HG02623 (cell line): ENCODE data around the gene BBS9.
"Not testable (repeated sequence)": the region's sequence is repeated elsewhere in the genome, so short reads cannot be mapped to it uniquely, and the experiment has no call there.

Experiments
- ATAC-seq: cut with Tn5 transposase; IDR thresholded peaks from one replicate; pipeline ENCODE4 v1.9.1; 2021; ENCODE audit warnings: moderate library complexity; ENCODE audit not compliant: unreplicated experiment

Gene BBS9

DNA sequence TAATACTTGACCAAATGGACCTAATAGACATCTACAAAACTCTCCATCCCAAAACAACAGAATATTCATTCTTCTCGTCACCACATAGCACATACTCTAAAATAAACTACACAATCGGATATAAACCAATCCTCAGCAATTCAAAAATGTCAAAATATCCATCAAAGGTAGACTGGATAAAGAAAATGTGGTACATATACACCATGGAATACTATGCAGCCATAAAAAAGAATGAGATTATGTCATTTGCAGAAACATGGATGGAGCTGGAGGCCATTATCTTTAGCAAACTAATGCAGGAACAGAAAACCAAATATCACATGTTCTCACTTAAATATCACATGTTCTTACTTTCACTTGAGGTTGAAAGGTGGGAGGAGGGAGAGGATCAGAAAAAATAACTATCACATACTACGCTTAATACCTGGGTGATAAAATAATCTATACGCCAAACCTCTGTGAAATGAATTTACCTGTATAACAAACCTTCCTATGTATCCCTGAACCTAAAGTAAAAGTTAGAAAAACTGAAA lies 142.5 kb downstream of the BBS9 start:
- ATAC-seq, result not testable (repeated sequence)

DNA sequence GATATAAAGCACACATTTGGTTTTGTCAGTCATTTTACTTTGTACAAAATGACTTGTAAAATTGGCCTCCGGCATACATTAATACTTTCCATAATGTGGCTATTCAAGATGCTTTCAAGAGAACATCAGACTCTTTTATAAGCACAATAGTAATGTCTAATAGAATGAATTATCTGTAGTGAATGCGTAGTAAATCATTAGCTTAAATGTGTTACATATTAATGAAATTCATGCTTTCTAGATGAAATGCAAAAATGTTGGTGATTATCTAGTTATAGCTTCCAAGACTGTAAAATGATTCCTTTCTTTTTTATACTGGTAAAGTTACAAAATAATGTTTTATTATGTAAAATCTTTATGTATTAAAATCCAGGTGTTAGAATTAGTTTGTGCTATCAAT lies 144.0 kb downstream of the BBS9 start:
- no peak for ATAC-seq

DNA sequence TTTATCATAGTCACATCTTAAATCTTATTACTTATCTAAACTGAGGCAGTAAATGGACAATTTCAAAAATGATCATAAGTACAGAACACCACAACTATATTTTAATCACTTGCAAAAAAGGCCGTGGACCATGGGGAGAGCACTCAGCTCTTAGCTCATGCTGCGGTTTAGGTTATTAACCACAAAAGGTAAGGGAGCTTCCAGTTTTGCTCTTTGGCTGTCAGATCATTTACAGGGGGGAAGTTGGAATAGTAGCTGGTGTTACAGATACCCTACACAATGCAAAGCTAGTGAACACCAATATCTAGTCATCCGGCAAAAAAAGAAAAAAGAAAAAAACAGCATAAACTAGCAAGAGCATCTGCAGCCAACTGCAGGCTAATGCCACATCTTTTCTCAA lies 147.0 kb downstream of the BBS9 start:
- no peak for ATAC-seq

DNA sequence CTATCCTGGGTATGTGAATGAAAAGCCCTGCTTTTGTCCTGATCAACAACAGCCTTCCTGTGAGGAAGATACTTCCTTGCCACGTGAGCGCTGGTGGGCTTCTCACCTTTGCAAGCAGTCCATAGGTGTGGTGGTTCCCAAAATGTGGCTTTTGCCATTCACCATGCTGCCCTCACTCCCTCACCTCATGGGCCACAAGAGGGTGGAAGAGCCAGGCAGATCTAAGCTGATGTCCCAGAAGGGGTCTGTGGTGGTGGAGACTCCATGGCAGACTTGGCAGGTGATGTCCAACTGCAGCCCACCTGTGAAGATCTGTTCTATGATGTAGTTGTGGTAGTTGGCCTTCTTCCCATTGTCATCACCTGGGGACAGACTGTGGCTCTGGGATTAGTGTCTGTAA lies 147.4 kb downstream of the BBS9 start:
- ATAC-seq, result no peak

DNA sequence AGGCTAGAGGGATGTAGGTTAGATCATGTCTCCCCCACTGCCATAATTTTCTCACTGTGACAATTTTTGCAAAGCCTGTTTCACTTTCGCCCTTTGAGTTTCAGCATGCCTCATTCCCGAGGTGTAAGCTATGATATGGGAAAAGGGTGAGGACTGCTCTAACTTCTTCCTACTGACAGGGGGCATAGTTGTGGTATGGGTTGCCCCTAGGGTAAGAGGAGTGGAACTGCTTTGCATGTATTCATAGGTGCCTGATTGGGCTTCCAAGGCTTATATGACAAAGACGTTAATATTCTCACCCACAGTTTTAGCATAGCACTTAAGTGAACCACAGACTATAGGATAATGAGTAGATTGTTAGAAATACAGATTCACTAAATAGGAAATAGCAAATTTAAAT lies 148.7 kb downstream of the BBS9 start:
- no peak for ATAC-seq

DNA sequence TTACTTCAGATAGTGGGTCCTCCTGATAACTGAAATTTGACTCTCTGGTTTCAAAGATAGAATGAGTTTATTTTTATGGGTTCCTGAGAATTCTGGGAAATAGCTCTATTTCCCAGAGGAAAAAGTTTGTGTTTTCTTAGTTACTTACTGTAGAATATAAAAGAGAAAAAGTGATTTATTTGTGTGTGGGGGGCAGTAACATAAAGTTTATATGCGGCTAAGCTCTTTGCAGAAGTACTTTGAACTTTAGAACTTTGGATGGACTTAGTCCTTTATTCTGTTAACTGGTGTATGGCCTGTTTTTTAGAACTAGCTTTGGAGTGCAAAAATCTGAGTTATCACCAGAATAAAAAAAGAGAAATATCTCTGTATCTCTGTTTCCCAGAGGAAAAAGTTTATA lies 157.1 kb downstream of the BBS9 start:
- ATAC-seq, result no peak

DNA sequence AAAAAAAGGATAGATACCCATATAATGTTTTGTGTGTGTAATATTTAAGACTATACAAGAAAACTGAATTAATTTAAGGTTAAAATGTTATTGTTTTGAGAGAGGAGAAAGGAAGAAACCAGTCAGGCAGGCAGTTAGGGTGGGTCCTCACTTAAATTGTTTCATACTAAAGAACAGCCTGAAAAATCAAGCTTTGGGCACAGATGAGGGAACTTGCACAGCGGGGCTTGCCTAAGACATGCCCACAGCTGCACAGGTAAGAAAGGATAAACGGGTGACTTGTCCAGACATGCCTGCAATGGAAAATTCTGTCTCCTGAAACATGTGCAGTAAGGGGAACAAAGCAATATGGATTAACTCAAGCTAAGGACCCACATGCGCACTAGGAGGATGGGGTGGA lies 158.4 kb downstream of the BBS9 start:
- no peak for ATAC-seq

DNA sequence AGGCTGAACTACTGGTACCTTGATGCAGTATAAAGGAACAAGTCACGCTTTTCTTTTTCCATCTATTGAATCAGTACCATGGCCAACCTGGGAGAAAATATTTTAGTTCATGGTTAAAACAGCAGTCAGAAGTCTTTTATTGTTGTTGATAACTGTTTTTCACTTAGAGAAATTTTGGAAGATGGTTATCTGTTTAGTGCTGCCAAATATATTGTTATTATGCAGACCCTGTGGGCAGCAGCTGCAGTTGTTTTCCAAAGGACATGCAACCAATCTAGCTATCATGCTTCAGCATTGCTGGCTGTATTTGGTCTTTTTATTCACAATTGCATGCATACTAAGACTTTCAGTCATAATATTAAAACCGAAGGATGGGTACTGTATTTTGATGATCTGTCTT lies 169.5 kb downstream of the BBS9 start:
- ATAC-seq, result no peak

DNA sequence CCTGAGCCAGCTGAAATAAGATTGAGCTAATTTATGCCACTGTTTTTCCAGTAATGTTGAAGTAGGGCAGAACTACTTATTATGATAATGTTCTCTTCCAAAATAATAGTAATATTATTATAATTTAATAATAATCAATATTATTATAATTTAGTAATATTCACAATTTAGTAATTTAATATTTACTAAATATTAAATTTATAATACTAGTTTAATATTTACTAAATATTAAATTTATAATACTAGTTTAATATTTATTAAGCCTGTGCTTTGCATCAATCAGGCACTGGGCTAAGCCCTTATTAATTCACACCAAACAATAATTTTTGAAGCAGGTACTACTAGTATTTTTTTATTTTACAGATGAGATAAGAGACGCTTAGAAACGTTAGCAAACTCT lies 170.1 kb downstream of the BBS9 start:
- no peak for ATAC-seq

DNA sequence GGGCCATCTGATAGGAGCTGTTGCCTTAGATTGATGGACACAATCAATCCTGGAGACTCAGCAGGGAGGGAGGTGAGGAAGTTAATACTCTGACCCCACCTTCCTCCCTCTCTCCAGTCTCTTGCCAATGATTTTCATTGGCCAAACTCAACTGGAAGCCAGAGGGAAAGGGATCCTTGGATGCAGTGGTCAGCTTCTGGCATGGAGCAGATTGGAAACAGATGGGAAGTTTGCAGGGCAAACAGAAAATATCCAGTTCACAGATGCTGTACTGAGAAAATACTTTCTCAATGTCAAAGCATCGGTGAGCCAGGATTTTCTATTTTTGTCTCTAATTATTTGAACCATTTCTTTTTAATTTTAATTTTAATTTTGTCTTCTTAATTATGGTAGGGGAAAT lies 170.8 kb downstream of the BBS9 start:
- no peak for ATAC-seq

DNA sequence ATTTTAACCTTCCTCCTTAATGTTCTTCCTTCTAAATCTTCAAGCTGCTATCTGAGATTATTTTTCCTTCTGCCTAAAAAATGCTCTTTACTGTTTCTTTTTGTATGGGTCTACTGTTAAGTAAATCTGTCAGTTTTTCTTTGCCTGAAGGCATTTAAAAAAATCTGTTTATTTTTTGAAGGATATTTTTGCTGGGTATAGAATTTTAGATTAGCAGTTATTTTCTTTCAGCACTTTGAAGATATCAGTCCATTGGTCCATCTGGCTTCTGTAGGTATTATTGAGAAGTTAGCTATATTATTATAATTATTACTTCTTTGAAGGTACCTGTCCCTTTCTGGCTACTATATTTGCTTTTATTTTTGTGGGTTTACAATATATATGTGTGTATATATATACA lies 171.4 kb downstream of the BBS9 start:
- ATAC-seq, result no peak

DNA sequence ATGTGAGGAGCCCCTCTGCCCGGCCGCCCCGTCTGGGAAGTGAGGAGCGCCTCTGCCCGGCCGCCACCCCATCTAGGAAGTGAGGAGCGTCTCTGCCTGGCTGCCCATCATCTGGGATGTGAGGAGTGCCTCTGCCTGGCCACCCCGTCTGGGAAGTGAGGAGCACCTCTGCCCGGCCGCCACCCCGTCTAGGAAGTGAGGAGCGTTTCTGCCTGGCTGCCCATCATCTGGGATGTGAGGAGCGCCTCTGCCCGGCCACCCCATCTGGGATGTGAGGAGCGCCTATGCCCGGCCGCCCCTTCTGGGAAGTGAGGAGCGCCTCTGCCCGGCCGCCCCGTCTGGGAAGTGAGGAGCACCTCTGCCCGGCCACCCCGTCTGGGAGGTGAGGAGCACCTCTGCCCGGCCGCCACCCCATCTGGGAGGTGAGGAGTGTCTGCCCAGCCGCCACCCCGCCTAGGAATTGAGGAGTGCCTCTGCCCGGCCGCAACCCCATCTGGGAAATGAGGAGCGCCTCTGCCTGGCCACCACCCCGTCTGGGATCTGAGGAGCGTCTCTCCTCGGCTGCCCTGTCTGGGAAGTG lies 174.7 kb downstream of the BBS9 start:
- ATAC-seq, result not testable (repeated sequence)

DNA sequence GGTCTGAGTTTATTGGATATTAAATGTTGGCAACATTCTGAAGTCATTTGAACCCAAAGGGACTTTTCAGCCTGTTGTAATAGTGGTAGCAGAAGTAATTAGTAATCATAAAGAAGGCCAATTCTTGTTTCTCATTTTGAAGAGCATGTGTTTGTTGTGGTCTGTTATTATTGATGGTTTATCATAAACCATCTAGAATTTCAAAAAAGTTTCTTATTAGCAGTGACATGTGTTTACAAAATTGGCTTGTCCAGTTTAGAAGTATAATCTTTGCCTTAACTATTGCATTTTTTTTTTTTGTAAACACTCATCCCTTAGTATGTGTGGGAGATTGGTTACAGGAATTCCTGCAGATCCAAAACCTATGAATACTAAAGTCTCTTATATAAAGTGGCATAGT lies 177.8 kb downstream of the BBS9 start:
- ATAC-seq, result no peak

DNA sequence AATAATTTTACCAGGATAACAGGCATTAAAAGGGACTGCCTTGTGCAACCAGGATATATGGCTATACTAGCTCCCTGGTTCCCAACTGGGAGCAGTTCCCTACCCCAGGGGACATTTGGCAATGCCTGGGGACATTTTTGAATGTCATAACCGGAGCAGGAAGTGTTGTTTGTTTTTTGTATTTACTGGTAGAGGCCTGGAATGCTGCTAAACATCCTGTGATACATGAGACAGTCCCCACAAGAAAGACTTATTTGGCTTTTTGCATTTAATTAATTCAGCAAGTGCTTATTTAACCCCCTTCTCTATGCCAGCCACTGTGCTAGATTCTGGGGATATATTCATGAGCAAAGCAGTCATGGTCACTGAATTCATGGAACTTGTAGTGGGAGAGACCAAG lies 181.2 kb downstream of the BBS9 start:
- ATAC-seq, result no peak

DNA sequence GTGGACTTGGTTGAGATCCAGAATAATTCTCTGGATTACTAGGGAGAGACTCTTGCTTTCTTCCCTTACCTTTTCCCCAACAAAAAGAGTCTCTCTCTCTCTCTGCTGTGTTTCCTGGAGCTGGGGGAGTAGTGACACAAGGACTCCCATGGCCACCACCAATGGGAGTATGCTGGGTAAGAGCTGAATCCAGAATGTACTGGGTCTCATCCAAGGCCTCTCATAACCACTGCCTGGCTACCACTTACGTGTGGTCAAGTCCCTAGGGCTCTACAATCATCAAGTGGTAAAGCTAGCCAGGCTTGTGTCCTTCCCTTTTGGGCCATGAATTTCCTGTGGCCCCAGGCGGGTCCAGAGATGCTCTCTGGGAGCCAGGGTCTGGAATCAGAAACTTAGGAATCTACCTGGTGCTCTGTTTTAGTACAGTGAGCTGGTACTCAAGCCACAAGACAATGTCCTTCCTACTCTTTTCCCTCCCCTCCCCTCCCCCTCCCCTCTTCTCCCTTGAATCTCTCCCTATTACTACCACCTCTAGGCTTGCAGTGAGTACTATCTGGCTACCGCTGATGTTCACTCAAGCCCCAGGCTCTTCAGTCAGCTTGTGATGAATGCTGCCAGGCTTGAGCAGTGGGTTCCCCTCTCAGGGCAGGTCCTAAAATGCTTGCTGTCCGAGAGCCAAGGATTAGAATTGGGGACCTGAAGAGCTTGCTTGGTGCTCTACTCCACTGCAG lies 196.6 kb downstream of the BBS9 start:
- no peak for ATAC-seq

DNA sequence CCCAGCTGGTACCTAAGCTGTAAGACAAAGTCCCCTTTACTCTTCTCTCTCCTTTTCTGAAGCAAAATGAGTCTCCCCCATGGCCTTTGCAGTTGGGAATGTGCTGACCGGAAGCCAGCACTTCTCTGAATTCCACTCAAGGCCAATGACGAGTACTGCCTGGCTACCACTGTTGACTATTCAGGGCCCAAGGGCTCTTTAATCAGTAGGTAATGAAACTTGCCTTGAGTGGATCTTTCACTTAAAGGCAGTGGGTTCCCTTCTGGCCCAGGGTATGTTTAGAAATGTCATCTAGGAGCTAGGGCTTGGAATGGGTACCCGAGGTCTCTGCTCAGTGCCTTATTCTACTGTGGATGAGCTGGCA lies 197.1 kb downstream of the BBS9 start:
- ATAC-seq, result no peak

DNA sequence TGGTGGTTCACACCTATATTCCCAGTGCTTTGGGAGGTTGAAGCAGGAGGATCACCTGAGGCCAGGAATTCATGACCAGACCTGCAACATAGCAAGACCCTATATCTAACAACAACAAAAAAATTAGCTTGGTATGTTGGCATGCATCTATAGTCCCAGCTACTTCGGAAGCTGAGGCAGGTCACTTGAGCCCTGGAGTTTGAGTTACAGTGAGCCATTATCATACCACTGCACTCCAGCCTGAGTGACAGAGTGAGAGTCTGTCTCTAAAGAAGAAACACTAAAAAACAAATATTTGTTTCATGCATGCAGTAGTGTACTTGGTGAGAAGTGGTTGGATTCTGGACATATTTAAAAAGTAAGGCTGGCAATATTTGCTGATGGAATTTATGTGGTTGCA lies 198.1 kb downstream of the BBS9 start:
- no peak for ATAC-seq

DNA sequence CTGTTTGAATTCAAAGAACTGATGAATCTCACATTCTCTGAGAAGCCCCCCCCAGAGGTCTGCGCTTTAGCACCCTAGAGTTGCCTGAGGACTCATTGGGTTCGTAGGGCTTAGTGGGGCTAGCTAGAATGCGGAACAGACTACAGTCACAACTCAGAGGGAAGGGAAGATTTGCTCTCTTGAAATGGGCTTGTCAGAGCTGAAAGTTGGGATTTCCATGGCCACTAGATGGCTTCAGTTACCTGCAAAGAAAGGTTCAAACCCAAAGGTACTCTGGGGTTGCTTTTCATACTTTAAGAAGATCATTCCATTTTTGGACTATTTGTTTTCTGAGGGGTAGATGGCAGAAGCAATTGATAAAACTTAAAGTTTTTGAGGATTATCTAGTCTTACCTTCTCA lies 205.0 kb downstream of the BBS9 start:
- no peak for ATAC-seq

DNA sequence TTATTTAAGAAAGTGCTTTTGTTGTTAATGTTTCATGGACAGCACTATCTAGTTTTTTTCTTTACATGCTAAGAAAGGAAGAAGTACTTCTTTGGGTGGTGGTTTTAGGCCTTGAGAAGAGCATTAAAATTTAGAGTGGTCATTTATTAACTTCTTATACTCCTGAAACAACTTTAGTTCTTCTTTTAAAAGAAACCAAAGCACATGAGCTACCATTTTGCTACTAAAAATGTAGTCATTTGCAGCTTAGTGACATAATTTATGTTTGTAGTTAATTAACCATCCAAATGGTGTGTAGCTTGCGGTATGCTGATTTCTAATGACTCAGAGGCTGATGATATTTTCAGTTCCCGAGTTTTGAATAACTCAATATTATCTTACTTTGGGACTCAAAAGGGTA lies 207.5 kb downstream of the BBS9 start:
- no peak for ATAC-seq

DNA sequence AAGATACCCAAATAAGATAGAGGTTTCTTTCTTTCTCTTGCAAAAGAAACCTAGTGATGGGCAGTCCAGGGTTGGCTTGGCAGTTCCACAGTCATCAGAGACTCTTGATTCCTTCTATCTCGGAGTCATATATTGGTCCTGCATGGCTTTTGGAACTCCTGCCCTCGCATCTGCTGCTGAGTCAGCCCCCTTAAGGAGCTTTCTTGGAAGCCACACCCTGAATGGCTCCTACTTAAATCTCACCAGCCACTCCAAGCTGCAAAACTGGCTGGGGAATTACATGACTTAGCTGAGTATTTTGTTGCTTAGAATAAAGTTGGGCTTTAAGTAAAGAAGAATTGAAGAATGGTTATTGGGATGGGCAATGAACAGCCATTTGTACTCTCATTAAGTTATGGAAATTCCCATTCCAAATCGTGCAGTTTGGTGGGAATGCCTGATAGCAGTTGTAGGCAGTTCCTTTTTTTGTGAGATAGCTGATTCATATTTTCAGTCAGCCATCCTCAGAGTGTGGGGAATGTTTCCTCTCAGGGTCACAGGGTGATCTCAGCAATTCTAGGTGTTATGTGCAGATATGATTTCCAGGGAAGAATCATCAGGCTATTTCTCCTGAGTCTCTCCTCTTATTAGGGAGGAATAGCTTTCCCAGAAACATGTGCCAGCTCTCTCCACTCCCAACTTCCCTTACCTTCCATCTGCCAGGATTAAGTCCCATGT lies 209.9 kb downstream of the BBS9 start:
- ATAC-seq, result no peak

DNA sequence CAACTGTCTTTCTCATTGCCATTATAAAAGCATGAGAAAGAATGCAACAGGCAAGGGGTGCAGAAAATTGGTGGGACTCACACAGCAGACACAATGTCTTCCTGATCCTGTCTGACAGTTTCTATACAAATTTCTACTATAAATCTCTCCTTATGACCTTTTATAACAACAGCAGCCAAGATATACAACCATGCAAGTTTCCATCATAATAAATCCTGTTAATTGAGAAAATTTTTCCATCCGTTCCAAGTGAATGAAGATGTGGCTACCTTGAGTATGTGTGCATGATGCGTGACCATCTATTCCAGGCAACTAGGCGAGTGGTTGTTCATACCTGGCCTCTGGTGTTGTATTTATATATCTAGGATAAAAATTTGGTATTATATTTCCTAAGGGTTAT lies 216.7 kb downstream of the BBS9 start:
- no peak for ATAC-seq

DNA sequence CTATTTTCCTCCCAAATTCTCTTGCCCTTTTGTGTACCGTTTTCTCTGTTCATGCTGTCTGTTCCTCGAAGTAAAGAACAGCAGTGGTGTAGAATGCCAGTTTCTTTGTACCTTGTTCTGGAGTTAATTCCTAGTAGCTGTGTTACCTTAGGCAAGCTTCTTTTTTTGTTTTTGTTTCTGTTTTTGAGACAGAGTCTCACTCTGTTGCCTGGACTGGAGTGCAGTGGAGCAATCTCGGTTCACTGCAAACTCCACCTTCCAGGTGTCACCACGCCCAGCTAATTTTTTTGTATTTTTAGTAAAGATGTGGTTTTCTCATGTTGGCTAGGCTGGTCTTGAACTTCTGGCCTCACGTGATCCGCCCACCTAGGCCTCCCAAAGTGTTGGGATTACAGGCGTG lies 221.2 kb downstream of the BBS9 start:
- ATAC-seq, result no peak
